HG02870 (cell line): Measurements from ENCODE around the gene MRE11.
"Not testable (repeated sequence)": the region's sequence is repeated elsewhere in the genome, so short reads cannot be mapped to it uniquely, and the experiment has no call there.

Source experiments
- ATAC-seq: cut with Tn5 transposase; IDR thresholded peaks from one replicate; pipeline ENCODE4 v1.9.1; 2021; ENCODE audit warnings: mild to moderate bottlenecking, moderate library complexity; ENCODE audit not compliant: unreplicated experiment

Gene MRE11

DNA sequence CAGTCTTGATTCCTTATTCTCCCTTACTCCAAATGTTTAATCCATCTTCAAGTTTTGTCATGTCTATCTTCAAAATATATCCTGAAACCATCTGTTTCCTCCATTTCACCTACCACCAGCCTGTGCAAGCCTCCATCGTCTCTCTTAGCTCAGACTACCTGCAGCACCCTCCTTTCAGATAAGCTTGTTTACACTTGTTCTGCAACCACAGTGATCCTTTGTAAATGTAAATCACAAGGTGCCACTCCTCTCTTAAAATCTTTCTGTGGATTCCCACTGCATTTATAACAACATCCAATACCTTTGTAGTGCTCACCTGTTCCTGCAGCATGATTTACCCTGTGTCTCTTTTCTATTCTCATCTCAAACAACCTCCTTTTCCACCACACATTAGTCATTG lies 60.6 kb downstream of the MRE11 start:
- no peak for ATAC-seq

DNA sequence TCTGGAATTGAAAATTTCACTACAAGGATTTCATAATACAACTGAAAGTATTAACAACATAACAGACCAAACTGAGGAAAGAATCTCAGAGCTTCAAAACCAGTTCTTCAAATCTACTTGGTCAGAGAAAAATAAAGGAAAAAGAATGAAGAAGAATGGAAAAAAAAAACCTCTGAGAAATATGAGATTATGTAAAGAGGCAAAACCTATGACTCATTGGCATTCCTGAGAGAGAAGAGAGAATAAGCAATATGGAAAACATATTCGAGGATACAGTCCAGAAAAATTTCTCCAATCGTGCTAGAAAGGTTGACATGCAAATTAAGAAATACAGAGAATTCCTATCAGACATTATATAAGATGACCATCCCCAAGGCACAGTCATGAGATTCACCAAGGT lies 69.0 kb downstream of the MRE11 start:
- no peak for ATAC-seq

DNA sequence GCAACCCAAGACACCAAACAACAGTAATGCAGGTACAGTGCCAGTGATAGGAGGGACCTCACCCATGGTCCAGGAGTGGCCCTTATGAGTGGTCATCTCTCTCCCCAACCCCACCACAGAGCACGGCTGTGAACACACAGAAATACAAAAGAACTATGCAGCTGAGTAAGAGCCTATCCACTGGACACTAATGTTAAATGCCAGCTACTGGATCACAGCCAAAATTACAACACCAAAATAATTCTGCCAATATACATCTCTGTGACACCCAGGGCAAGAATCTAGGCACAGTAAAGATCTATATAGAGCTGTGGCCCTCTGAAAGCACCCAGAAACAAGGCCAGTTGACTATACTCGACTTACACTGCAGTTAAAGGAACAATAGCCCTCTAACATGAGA lies 69.6 kb downstream of the MRE11 start:
- ATAC-seq, result no peak

DNA sequence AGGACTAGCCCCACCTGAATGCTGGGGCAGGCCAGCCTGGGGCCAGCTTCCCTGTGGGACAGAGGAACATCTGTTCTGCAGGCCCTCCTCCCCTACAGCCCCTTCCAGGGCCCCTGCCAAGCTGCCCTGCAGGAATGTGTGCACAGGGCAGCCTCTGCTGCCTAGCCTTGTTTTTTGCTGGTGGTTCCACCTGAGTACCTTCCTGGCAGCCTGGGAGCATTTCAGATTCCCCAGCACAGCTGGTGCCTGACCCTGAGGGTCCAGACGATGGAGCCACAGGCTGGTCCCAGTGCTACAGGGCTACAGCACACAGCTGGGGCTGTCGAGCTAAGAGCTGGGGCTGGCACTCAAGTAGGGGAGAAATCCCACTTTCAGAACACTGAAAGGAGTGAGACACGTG lies 70.1 kb downstream of the MRE11 start:
- ATAC-seq, result no peak

DNA sequence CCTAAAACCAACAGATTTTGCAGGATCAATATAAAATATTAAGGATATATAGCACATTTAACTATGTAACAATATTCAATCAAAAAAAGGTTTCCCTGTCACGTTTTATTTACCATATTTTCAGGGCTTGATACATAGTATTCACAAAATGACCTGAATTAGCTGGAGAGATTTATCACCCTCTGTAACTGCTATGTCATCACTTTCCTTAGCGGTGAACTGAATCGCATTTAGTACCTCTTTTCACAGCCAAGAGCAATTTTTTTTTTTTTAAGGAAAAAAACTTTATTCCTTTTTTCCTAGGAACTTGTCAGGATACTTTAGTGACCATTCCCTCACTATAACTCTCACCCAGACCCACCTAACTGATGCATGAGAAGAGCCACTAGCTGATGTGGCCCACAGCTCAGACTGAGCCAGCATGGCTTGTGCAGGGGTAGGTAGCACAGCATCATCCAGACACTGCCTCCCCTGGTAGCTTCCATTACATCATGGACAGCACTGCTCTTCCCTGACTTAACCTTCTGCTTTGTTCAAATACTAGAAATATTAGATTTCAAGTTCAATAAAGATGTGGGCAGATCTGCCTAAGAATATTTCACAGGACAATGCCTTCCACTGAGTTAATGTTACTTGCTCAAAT lies 75.4 kb downstream of the MRE11 start:
- no peak for ATAC-seq

DNA sequence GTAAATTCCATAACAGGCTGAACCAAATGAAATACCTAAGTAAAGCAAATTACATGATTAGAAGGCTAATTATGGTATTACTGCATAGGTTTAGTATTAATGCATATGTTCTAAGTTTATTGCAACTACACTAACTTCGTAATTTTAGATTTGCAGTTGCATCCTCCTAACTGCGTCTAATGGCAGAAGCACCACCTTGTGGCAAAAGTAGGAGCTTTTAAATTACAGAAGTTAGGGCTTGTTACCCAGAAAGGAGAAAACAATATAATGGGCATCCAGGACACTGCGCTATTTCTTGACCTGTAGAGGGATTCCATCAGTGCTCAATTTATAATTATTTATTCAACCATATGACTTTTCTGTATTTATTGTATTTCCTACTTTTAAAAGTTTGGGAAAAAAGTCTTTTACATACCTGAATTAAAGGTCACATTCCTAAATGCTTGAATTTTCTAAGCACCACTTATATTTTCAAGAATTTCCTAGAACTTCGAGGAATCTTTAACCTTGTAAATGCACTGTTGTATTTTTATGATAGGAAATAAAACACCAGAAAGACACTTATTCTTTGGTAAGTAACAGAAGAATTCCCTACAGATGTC lies 76.2 kb downstream of the MRE11 start:
- ATAC-seq, result no peak

DNA sequence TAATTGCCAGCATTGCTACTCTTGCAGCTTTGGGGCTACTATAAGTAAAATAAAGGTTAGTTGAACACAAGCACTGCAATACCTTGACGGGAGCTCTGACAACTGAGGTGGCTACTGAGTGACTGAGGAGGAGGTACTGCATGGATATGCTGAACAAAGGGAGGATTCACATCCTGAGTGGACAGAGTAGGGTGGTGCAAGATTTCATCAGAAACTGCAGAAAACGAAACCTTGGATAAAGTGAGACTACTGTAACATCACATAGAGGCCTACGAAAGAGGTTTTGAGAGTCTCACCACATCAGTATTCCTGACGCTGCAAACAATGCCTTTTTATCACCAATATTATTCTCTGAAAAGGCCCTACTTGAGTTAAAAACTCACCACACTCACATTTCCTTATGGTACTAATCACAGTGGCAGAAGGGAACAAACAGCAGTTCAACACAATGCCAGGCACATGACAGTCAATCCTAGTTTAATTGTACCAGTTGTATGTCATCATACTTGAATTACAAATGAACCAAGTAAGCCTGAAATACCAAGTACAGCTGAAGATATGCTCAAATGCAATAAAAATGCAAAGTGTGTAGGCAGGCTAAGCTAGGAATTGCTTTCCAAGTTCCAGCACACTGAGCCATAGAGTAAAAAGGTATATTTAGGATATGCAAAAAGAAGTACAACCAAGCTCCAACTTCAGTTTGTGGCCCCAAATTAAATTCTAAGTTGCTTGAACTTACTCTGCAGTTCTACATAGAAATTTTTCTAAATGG lies 88.4 kb downstream of the MRE11 start:
- ATAC-seq, result no peak

DNA sequence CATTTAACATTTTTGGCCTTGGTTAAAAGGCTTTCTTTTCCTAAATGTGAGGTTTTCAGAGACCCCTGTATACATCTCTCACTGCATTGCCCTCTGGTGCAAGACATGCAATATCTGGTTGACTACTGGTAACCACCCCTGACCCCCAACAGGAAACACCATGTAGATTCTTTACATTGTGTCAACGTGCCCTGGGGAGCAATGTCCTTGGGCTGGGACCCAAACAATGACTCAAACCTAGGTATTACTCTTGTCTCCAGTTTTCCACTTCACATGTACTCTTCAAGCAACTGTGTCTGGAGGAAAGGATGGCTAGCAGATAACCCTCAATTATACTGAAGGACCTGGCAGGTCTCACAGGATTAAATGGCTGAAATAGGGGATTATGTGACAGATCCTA lies 91.3 kb downstream of the MRE11 start:
- ATAC-seq, result no peak

DNA sequence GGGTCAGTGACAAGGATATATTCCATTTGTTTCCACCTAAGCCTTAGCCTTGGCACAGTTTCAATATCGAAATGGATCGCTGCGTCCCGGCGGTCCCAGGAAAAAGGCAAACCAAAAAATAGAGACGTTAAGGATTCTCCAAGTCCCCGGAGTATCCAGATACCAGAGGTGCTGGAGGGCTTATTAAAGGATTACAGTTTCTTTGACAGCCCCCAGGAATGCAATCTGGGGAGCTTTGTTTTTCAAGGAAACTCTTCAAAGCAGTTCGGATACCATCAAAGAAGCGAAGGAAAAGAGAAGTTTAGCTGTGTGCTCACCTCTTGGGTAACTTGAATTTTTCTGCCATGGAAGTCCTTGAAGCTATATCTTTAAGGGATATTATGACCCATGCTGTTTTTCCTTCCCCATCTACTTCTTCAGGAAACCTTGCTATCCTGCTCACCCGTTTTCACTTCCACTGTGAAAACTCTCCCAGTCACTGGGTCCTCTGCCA lies 91.8 kb downstream of the MRE11 start:
- ATAC-seq, result no peak

DNA sequence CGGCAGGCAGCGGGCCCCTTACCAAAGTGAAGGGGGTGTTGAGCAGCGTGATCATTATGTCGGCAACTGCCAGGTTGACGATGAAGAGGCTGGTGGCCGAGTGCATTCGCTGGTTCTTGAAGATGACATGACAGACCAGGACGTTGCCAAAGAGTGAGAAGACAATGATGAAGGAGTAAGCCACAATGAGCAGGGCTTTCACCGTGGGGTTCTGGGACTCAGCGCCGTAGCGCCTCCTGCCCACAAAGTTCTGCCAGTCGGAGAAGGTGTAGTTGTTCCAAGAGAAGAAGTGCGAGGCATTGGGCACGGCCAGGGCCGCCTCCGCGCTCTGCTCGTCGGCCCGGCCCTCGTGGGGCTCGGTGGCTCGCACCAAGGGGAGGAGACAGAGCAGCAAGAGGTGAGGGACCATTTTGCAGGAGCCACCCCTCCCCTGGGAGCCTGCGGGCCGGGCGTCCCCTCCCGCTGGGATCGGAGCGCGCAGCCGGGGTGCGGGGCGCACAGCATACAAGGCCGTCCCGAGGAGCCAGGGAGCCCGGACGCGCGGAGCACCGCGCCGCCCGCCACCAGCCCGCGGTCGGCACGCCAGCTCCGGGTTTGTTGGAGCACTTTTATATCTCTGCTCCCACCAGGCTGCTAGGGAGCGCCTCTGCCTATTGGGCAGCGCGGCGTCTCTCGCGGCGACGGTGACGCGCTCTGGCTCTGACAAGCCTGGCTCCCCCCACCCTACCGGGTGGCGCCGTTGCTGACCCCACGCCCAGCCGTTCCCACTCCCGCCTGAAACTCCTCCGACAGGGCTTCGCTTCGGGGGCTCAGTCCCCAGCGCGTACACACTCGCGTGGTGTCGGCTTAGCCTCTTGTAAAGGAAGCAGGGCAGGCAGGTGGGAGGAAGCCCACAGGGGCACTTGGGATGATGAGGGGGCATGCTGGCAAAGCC lies 92.5 kb downstream of the MRE11 start, which contains the start of gene GPR83:
TSS of gene GPR83 (minus strand) at position 581 of the 934 bp plus-strand sequence. CDS start at position 409, 172 bp downstream.
- ATAC-seq, result no peak

DNA sequence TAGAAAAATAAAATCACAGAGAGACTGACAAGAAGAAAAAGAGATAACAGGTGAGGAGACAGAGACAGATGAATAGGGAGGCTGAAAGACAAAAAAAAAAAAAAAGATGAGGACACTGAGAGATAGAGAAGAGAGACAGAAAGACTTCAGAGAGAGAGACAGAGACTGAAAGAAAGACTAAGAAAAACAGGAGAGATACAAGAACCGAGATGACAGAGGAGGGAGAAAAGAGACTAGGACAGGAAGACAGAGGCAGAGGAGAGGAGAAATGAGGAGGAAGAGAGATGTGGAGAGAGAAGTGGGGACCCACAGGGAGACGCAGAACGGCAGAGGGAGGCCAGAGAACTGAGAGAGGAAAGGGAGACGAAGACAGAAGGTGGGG lies 93.2 kb downstream of the MRE11 start:
- ATAC-seq, result no peak

DNA sequence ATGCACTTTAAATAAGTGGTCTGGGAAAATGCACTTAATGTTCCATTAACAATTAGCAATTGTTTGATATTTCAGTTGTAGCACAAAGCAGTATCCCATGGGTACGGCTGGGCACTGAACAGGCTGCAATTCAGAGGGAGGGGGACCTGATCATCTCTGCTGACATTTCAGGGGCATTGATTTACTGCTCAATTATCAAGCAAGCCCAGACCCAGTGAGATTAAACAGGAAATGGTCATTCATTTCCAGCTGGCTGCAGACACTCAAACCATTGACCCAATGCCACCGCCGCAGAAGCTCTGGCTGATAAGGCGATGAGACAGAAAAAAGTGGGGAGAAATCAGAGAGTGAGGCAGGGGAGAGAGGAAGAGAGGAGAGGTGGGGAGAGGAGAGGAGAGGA lies 93.6 kb downstream of the MRE11 start:
- ATAC-seq, result no peak

DNA sequence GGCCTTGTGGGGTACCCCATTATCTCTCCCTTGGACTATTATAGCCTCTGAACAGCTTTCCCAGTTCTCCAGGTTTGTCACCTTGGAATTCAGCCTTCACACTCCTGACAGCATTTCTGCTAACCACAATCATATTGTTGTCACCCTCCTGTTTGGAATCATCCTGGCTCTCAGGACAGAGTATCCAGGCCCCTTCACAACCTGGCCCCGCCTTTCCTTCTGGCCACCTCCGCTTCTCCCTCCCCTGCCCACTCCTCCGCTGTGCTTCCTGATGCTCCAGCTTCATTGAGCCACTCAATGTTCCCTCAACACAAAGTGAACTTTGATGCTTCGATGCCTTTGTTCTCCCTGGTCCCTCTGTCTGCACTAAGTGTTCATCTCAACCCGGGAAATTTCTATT lies 95.5 kb downstream of the MRE11 start:
- no peak for ATAC-seq

DNA sequence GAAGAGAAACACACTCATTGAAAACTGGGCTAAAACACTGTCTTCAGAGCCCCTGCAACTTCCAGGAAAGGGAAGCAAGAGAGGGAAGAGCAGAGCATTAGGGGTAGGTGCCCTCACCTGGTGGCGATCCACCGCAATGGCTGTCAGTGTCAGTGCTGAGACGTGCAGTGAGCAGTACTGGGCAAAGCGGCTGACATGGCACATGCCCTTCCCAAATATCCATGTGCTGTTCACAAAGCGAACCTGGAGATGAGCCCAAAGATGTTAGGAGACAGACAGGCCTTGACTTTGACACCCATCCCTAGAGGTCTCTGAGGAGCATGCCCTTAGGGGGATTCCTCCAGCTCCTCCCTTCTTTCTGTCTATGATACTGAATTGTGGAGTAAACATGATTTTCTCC lies 97.4 kb downstream of the MRE11 start:
- ATAC-seq, result no peak

DNA sequence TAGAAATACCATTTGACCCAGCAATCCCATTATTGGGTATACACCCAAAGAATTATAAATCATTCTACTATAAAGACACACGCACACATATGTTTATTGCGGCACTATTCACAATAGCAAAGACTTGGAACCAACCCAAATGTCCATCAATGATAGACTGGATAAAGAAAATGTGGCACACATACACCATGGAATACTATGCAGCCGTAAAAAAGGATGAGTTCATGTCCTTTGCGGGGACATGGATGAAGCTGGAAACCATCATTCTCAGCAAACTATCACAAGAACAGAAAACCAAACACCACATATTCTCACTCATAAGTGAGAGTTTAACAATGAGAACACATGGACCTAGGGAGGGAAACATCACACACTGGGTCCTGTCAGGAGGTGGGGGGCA lies 101.7 kb downstream of the MRE11 start:
- not testable (repeated sequence) for ATAC-seq

DNA sequence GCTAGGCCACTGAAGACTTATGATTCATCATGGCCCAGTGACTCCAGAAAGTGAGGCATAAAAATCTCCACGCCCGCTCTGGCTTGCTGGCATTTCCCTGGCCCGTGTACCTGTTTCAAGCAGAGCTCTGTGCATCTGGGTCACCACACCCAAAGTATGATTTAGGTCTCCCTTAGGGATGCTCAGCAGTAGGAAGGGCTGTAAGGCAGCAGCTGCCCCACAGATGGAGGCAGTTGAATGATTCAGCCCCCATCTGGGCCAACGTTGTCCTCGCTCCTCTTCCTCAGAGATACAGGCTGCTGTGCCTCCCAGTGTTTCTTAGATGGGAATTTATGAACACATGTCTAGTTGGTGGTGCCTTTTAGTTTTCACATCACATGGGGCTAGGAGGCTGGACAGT lies 114.0 kb downstream of the MRE11 start:
- ATAC-seq, result no peak

DNA sequence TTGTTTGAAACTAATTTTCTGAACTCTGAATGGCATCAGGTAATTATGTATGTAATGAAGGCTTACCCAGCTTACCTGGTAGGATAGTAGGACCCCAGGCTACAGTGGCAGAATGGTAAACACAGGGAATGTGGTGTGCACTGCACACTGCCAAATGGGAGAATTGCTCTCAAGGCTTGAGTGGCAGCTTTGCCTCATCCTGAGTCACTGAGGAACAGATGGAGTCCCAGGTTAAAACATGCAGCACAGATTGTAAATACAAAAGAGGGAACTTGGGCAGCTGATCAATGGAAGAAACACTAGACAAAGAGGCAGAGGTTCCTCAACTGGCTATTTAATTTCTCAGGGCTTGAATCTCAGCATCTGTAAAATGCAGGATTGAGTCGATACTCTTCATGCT lies 116.8 kb downstream of the MRE11 start:
- no peak for ATAC-seq

DNA sequence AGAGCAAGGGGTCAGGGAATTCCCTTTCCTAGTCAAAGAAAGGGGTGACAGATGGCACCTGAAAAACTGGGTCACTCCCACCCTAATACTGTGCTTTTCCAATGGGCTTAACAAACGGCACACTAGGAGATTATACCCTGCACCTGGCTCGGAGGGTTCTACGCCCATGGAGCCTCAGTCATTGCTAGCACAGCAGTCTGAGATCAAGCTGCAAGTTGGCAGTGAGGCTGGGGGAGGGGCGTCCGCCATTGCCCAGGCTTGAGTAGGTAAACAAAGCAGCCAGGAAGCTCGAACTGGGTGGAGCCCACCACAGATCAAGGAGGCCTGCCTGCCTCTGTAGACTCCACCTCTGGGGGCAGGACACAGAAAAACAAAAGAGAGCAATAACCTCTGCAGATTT lies 123.1 kb downstream of the MRE11 start:
- not testable (repeated sequence) for ATAC-seq
